RPMI8226 (cell line): Measurements from ENCODE around the gene TMEM247.

Source experiments
- DNase-seq: peaks from one replicate; pipeline ENCODE4 v3.0.0-alpha.2; 2015

Gene TMEM247

DNA sequence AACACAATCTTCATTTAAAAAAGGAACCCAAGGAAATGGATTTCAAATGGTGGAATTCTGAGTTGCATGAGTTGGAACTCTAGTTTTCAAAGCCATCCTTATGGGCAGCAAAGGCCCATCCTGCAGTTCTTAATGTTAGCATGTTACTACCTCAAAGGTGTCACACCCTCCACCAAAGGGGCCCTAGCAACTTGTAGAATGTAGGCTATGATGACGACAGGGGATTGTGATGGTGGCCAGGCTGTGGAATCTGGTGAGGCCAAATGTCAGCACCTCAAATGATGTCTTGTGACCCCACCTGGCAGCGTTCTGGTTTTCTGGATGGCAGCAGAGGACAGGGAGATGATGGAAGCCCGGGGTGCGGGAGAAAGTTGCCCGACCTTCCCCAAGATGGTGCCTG, at the start of gene TMEM247:
TMEM247 (plus strand) TSS at position 301 of the 400 bp plus-strand sequence.
- no peak for DNase-seq

DNA sequence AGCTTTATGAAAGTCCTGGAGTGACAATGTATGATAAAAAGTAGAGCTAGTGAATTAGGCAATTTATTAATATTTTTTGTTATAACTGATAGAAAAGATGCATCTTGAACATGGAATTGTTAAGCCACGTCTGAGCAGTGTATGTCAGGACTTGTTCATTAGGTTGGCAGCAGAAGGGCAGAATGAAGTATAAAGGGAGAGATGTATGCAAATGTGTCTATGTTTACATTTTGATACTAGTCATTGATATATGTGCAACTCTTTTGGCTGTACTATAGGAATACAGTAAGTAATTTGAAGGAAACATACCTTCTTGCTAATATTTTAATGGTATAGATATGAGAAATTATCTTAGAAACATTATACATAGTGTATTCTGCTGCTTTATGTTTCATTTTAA, 49.0 kb upstream of the TMEM247 start:
- DNase-seq = no peak

DNA sequence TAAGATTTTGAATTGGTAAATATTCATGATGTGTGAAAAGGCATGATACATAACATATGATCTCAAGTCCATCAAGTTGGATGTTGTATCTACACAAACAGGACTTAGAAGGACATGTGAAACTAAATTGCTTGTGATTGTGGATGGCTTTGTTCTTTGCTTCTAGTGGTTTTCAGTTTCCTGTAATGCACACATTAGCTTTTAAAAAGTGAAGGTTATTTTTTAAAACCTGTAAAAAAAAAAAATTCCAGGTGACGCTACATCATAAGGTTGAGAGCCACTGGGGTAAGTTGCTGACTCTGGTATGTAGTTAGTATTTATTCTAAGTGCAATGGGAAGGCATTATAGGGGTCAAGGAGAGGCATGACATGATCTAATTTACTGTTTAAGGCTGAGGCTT, 48.4 kb upstream of the TMEM247 start:
- no peak for DNase-seq

DNA sequence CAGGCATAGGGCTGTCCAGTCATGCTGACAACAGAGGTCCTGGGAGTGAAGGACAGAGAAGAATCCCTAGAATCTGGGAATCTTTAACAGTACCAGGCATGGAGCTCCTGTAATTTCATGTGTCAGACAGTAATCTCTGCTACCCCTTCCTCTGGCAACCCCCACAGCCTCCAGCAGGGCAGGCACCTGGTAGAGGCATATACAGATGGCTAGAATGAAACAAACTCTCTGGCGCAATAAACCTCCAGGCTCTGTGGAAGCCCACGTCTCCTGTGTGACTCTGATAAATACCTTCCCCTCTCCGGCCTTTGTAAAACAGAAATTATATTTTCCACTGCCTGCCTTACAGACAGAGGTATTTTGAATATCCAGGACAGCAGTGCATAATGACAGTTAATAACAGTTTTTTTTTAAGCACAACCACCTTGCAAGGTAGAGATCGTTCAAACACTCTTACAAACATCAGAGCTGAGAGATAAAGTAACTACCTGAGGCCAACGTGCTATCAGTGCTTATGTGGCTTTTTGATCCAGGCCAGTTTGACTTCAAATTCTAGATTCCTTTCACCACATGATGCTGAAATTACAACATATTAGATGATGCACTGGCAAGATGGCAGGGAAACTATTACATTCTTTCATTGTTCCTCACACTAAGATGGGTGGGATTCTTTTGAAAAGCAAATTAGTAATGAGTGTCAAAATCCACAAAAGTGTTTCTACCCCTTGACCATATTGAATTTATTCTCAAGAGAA, 47.7 kb upstream of the TMEM247 start:
- no peak for DNase-seq

DNA sequence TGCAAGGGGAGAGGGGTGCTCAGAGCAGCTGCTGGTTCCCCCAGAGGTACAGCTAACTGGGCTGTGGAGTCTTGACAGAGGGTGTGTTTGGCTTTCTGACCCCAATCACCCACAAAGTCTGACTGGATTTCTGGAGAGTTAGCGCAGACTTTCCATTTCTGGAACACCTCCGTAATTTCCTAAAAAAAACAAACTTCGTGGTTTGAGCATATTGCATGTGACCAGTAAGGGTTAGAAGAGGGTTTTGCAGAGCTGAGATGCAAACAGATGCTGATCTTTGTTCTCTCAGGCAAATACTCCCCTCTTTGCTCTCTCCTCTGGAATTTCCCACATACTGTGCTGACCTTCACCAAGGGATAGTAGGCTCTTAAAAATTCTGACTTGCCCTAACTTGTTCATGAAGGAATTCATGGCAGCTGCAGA, 44.5 kb upstream of the TMEM247 start:
- no peak for DNase-seq

DNA sequence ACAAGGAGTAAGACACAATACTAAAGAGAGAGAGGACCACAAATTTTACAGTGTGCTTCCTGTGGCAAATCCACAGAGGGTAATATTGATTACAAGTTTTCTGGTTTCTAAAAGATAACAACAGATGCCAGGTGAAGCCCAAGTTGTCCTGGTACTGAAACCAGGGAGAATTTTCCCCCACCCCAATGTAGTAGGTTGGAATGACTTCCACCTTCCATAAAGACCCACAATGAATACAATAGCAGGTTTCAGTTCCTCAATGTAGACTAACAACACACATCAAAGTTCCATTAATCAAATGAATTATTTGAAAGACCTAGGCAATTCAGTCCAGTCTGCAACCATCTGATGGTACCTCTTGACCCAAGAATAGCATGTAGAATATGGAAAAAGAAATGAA, 44.0 kb upstream of the TMEM247 start:
- DNase-seq = no peak

DNA sequence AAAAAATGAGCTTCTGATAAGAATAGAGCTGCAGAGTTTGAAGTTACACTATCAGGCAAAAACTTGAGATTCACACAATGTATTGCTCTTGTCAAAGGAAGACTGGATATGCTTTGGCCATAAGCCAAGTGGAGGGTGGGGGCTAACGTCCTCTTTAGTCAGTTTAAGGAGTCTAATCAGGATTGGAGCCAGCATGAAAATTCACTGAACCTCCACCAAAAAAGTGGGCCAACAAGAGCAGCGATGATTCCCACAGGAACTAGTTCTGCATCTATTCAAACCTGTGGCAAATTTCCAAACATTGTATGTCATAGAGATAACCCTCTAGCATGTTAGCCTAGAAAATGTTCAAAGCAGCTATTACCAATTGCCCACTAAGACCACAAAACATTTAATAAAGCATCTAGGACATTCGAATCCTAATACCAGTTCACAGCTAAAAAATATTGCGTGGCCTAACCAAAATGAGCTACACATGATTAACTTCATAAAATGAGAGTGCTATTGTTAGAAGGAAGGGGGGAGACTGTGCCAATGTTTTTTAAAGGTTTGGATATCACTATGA, 43.5 kb upstream of the TMEM247 start:
- no peak for DNase-seq

DNA sequence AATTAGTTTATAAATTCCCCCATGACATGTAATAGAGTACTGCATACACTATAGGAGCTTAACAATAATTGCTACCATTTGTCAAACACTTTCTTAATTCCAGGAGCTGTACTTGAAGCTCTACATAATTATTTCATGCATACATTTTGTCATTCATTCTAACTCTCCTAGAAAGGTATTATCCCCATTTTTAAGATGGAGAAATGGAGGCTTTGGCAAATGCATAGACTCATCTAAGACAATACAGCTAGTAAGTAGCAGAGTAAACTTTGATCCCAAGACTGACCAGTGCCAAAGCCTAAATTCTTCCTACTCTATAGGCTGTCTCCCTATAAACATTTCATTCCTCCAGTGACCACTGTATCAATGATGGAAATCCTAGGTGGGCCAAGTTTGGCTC, 42.6 kb upstream of the TMEM247 start:
- no peak for DNase-seq

DNA sequence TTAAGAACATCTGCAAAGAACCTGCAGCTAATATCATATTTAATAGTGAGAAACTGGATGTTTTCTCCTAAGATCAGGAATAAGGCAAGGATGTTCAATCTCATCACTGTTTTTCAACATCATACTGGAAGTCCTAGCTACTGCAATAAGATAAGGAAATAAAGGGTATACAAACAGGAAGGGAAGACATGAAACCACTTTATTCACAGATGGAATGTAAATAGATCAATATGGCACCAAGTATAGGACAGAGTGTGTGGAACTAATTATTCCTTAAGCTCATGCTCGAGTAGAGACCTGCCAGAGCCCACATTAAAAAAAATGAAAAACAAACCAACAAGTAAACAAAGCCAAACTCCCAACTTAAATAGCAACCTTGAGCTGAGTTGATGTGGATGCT, 41.3 kb upstream of the TMEM247 start:
- no peak for DNase-seq

DNA sequence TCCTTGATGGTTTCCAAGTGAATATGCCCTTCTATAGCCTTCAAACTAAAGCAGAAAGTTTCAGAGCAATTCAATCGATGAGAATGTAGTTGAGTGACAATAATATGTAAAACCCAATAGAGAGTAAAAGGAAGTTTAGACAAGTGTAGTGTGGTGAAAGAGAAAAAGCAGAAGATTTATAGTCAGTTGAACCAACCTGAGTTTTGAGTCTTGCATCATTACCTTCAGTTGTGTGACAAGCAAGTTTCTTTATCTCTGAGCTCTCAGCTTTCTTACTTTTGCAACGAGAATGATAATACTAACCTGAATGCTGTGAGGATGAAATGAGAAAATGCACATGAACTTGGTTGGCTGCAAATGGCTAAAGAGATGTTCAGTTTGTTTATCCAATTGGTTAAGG, 40.6 kb upstream of the TMEM247 start:
- DNase-seq = no peak

DNA sequence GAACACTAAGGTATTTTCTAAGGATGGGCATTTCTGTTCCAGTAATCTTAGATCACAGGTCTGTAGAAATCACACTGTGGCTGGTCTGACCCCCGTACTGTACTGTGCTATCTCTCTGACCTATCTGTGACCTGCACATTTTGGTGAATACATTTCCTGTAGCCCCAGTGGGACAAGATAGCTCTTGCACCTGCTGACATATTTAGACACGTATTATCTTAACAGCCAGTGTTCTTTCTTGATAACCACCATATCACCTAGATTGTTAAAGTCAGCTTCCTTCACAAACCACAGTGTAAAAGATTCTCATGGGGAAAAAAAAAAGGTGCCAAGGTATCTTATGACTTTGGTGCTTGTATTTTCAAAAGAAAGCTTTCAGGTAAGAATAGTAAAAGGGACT, 39.8 kb upstream of the TMEM247 start:
- no peak for DNase-seq

DNA sequence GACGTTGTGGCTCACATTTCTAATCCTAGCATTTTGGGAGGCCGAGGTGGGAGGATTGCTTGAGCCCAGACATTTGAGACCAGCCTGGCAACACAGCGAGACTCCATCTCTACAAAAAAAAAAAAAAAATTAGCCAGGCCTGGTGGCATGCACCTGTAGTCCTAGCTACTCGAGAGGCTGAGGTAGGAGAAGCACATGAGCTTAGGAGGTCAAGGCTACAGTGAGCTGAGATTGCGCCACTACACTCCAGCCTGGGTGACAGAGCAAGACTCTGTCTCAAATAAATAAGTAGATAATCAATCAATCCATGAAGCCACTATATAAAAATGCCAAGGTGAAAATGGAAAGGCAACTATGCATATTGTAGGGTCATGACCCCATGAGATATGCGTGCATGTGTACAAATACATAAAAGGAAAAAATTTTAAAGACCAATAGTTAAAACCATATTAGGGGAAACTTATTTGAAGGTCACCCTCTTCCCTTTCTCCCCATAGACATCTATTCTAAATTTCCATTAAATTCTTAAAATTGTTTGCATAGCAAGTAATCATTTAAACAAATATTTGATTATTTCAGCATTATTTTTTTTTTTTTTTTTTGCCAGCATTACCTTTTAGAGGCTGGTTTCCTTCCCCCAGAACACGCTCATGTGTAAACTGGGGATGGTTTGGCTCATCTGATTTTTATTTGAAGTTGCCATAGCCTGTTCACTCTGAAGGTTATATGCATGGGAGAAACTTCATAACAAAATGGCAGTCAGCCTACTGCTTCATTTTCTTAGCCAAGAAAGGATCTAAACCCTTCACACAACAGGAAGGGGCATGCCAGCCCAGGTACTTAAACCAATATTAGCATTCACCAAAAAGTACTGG, 37.3 kb upstream of the TMEM247 start:
- no peak for DNase-seq

DNA sequence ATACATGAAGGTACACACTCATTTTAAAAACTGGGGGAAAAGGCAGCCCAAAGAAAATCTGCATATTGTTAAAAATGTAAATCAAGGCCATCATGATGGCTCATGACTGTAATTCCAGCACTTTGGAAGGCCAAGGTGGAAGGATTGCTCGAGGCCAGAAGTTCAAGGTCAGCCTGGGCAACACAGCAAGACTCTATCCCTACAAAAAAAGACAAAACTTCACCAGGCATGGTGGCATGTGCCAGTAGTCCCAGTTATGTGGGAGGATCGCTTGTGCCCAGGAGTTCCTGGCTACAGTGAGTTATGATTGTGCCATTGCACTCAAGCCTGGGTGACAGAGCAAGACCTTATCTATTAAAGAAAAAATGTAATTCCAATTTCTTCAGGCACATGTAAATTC, 34.6 kb upstream of the TMEM247 start:
- DNase-seq = no peak

DNA sequence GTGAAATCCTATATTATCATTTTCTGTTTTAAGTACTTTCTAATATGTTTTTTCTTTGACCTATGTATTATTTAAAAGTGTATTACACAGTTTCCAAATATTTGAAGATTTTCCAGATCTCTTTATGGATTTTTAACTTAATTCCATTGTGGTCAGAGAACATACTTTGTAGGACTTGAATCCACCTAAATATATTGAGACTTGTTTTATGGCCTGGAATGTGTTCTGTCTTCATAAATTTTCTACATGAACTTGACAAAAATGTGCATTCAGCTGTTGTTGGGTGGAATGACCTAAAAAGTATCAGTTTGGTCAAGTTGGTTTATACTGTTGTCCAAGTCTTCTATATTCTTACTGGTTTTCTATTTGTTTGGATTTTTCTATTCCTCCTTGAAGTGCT, 33.8 kb upstream of the TMEM247 start:
- no peak for DNase-seq

DNA sequence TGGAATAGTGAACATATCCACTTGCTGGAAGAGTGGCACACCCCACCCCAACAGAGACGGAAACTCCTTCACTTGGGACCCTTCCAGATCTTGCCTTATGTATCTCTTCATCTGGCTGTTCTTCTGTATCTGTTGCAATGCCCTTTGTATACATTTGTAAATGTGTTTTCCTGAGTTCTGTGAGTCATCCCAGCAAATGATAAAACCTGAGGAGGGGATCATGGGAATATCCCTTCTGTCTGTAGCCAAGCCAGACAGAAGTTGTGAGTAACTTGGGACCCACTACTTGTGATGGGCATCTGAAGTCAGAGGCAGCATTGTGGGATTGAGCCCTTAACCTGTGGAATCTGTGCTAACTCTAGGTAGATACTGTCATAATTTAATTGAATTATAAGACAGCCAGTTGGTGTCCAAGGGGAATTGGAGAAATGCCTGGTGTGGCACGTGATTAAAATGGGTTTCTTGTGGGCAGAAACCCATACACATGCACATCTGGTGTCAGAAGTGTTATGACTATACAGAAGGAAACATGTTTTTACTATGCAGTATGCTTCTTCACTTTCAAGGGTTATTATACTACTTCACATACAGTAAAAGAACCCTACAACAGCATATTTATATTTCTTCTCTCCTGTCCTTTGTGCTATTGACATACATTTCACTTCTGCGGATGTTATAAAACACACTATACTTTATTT, 32.3 kb upstream of the TMEM247 start:
- DNase-seq = no peak

DNA sequence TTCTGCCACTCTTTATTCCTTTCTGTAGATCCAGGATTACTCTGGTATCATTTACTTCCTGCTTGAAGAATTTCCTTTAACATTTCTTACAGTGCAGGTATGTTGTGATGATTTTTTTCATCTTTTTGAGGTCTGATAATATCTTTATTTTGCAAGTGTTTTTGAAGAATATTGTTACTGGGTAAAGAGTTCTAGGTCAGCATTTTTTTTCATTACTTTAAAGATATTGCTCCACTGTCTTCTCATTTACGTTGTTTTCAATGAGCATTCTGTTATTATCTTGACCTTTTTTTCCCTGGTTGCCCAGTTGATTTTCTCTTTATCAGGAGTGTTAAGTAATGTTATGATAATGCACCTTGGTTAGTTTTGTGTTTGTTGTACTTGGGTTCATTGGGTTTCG, 31.7 kb upstream of the TMEM247 start:
- no peak for DNase-seq

DNA sequence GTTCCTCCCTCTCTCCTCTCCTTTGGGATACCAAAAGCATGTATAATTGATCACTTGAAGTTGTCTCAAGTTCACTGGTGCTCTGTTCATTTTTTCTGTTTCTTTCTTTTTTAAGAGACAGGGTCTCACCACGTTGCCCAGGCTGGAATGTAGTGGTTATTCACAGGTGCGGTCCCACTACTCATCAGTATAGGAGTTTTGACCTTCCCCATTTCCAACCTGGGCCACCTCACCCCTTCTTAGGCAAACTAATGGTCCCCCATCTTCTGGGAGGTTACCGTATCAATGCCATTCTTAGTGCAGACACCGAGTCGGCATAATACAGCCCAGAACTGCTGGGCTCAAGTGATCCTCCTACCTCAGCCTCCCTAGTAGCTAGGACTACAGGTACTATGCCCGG, 31.3 kb upstream of the TMEM247 start:
- no peak for DNase-seq

DNA sequence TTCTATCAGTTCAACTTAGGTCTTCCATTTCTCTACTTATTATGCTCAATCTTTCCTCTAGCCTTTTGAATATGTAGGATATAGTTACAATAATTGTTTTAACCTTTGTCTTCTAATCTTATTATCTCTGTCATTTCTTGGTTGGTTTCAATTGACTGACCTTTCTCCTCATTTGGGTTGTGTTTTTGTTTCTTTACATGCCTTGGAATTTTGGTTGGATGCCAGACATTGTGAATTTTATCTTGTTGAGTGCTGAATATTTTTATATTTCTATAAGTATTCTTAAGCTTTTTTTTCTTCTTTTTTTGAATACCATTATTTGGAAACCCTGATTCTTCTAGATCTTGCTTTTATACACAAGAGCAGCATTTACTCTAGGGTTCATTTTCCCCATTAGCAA, 30.7 kb upstream of the TMEM247 start:
- no peak for DNase-seq

DNA sequence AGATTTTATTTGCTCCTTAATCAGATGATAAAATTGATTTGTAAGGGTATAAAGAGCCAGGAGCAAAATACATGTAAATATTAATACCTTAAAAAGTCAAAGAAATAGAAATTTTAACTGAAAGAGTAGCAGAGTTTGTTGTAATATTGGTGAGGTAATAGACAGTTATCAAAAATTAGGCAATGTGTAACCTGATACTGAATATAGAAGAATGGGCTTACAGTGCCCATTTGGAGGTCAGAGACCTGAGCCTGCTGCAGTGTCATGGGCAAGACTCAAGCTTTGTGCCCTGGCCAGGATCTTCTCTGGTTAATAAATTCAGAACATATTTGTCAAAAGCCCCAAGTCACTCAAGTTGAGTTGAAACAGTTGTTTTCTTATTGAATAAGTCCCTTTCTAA, 29.7 kb upstream of the TMEM247 start:
- no peak for DNase-seq

DNA sequence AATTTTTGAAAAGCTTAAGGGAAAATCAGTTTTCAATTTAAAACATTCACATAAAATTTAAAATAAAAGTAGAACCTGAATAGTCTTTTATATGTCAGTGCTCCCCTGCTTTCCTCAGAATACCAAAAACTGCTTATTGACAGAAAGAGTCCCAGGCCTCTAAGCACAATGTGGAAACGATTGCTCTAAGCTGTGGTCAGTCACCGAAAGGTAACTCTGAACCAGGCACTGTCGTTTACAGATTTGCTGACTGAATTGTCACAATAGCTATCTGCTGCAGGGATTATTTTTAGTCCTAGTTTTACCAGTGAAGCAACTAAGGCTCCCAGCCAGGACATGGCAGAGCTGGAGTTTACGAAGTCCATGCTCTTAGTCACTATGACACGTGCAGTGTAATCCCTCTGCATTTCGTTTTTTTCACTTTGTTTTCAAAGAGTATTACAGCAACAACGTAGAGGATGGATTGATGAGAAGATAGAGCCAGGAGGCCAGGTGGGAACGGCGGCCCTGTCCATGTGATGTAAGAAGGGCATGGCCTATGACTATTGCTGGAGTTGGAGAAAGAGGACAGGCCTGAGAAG, 28.1 kb upstream of the TMEM247 start:
- DNase-seq = no peak

DNA sequence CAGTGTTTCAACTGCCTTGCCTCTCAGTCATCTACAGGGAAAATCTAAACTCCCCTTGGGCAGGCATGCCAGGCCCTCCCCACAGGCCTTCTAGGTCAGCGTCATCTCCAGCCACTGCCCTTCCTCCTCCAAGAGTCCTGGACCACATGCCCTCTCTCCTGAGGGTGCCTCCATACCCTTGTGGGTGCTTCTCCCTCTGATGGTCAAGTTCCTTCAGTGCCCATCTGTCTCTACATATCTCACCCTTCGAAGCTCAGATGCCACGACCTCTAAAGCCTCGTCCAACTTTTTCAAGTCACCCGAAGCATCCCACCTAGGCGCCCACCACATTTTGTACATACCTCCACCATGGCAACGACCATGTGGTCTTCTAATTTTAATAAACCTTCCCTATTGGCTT, 22.6 kb upstream of the TMEM247 start:
- no peak for DNase-seq

DNA sequence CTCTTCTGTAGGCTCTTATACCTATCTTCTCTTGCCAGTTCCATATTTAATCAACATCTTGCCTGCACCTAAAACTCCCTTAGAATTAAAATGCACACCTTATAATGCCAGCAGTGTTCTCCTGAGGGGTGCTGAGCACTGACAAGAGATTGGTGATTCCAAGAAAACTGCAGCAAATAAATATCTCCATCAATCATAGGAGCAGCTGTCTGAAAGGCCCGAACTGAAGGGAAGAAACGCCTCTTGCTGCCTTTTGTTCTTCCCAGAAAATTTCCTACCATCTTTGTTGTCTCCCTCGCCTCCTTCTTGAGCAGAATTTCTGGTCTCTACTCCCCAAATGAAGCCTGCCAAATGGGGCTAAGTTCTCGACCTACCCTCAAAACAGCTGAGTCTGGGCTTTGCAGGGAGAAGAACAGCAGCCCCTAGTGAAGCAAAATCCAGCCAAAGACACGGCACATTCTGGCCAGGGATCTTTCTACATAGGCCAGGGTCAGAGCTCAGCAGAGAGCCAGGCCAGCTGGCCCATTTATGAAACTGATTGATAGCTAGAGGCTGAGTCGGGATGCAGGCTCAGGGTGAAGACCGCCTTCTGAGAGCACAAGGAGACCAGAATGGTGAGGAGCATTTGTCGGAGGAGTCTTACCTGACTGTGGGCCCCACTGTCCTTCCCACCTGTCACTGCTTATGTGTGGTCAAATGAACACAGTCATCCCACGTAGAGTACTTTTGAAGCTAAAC, 20.4 kb upstream of the TMEM247 start:
- DNase-seq = no peak
